Urothelium cell line (cell line): ENCODE measurements around the gene ENHO.
"Not testable (repeated sequence)": the region's sequence is repeated elsewhere in the genome, so short reads cannot be mapped to it uniquely, and the experiment has no call there.

Experiments used
- DNase-seq: peaks from one replicate; pipeline ENCODE4 v3.0.0; 2011; ENCODE audit warnings: low spot score, mixed read lengths
- FAIRE-seq: peaks from 2 replicates; lab custom pipeline; 2011; peaks lifted over from hg19 to GRCh38; lab: Jason Lieb, UNC

Gene ENHO

GRCh38 chr9:34484678-34485077, 38.1 kb downstream of the ENHO start:
- no peak for FAIRE-seq
- no peak for DNase-seq

DNA sequence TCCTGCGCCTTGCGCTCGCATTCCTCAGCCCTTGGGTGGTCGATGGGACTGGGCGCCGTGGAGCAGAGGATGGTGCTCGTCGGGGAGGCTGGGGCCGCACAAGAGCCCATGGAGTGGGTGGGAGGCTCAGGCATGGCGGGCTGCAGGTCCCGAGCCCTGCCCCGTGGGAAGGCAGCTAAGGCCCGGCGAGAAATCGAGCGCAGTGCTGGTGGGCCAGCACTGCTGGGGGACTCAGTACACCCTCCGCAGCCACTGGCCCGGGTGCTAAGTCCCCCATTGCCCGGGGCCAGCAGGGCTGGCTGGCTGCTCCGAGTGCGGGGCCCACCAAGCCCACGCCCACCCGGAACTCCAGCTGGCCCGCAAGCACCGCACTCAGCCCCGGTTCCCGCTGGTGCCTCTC, 40.0 kb downstream of the ENHO start:
- FAIRE-seq, DNase-seq: not testable (repeated sequence)

DNA sequence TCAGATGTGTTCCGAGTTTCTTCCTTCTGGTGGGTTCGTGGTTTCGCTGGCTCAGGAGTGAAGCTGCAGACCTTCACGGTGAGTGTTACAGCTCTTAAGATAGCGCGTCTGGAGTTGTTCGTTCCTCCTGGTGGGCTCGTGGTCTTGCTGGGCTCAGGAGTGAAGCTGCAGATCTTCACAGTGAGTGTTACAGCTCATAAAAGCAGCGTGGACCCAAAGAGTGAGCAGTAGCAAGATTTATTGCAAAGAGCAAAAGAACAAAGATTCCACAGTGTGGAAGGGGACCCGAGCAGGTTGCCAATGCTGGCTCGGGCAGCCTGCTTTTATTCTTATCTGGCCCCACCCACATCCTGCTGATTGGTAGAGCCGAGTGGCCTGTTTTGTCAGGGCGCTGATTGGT, 41.2 kb downstream of the ENHO start:
- DNase-seq, FAIRE-seq: not testable (repeated sequence)

- FAIRE-seq, result no peak
- DNase-seq, result no peak
These were observed 43.3 kb downstream of the ENHO start for GRCh38 chr9:34479431-34479866.

DNA sequence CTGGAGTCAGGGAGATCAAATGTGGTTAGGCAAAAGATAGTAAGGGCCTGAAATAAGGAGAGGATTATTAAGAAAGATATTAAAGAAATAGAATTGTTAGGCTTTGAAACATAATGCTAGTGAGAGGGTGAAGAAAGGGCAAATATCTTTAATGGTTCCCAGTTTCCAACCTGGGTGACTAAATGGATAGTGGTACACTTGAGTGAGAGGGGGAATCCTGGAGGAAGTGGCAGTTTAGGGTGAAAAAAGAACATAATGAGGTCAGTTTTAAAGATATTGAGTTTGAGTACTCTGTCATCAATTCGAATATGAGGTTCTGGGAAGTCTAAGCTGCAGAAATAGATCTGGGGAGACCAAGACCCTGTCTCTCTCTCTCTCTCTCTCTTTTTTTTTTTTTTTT, 45.2 kb downstream of the ENHO start:
- FAIRE-seq (no peak), DNase-seq (no peak)

GRCh38 chr9:34475097-34475496, 47.7 kb downstream of the ENHO start:
- no peak for DNase-seq
- no peak for FAIRE-seq
